SU-DHL-6 (cell line): Measurements from ENCODE around the gene ARL4A.

Experiments used
- H2AFZ ChIP-seq: fragments of 200-600 bp; sonication (generic); 2 replicates; pipeline ENCODE4 v1.6.1; 2014; ENCODE audit warnings: low read depth, mild to moderate bottlenecking, moderate library complexity, mixed read lengths, antibody characterized with exemption, low read length; ENCODE audit not compliant: severe bottlenecking
- H3F3A ChIP-seq: fragments of 200-600 bp; shearing (Covaris generic); 2 replicates; pipeline ENCODE4 v1.6.0; 2016; ENCODE audit warnings: antibody characterized with exemption, mild to moderate bottlenecking; ENCODE audit not compliant: insufficient read depth
- H3K27ac ChIP-seq: fragments of 200-600 bp; sonication (generic); 2 replicates; pipeline ENCODE4 v1.5.1; 2016; ENCODE audit warnings: low read depth, mild to moderate bottlenecking, low read length, moderate library complexity, mixed read lengths
- H3K27me3 ChIP-seq: fragments of 200-600 bp; sonication (generic), shearing (Covaris generic); 2 replicates; pipeline ENCODE4 v1.6.0; 2014; ENCODE audit warnings: mild to moderate bottlenecking, low read length
- H3K36me3 ChIP-seq: fragments of 200-600 bp; sonication (generic); 2 replicates; pipeline ENCODE4 v1.6.1; 2014; ENCODE audit warnings: mild to moderate bottlenecking, low read length, mixed read lengths
- H3K4me2 ChIP-seq: fragments of 300-600, 200-600 bp; shearing (Covaris generic), sonication (generic); 2 replicates; pipeline ENCODE4 v1.6.0; 2014; ENCODE audit warnings: low read length, low read depth, mild to moderate bottlenecking; ENCODE audit not compliant: poor library complexity, severe bottlenecking
- H3K4me3 ChIP-seq: fragments of 200-600 bp; sonication (generic); 2 replicates; pipeline ENCODE4 v1.5.1; 2014; ENCODE audit warnings: antibody characterized with exemption, low read length, mild to moderate bottlenecking, mixed read lengths; ENCODE audit not compliant: insufficient read depth, poor library complexity, severe bottlenecking
- H3K79me2 ChIP-seq: fragments of 200-600 bp; sonication (generic); 2 replicates; pipeline ENCODE4 v1.6.1; 2014; ENCODE audit warnings: mild to moderate bottlenecking, low read length, moderate library complexity; ENCODE audit not compliant: insufficient read depth
- H3K9ac ChIP-seq: fragments of 200-600 bp; sonication (generic); 2 replicates; pipeline ENCODE4 v1.7.0; 2014; ENCODE audit warnings: mild to moderate bottlenecking, low read length
- H3K9me2 ChIP-seq: fragments of 200-600 bp; sonication (generic); replicated peaks from 2 replicates; pipeline ENCODE4 v1.6.1; 2014; ENCODE audit warnings: low read length; ENCODE audit not compliant: insufficient read depth
- H3K9me3 ChIP-seq: fragments of 200-600 bp; sonication (generic); 2 replicates; pipeline ENCODE4 v1.6.1; 2014; ENCODE audit warnings: low read length, mixed read lengths; ENCODE audit not compliant: insufficient read depth
- H4K20me1 ChIP-seq: fragments of 200-600 bp; sonication (generic); 2 replicates; pipeline ENCODE4 v1.6.1; 2014; ENCODE audit warnings: low read depth, mild to moderate bottlenecking, antibody characterized with exemption, low read length, moderate library complexity, mixed read lengths
- CTCF ChIP-seq: fragments of 200-600 bp; sonication (generic); IDR thresholded peaks from one replicate; pipeline ENCODE4 v1.5.1; 2017; ENCODE audit warnings: antibody characterized with exemption, mild to moderate bottlenecking, low read length, moderate library complexity; ENCODE audit not compliant: insufficient read depth, poor library complexity, severe bottlenecking
- EZH2phosphoT487 ChIP-seq: fragments of 200-600 bp; sonication (generic), shearing (Covaris generic); conservative IDR thresholded peaks from 2 replicates; pipeline ENCODE4 v1.6.1; 2018; ENCODE audit warnings: mild to moderate bottlenecking, antibody characterized with exemption, low read length, moderate library complexity, mixed read lengths

ARL4A gene

GRCh38 chr7:12686891-12687717, at the start of gene ARL4A:
TSS of gene ARL4A (plus strand) at chr7:12687633. CDS start at chr7:12688255, 622 bp downstream.
- Histone ChIP-seq H3K4me2 (no peak within 1 kb of the TSS), H3F3A (no peaks in the 10 kb centered on the region), H2AFZ (no peak within 1 kb of the TSS), H3K79me2 (no peaks in the 10 kb centered on the region), H3K4me3 (no peak within 1 kb of the TSS), H3K9me3 (no peaks in the 10 kb centered on the region), H3K27me3 (no peaks in the 10 kb centered on the region), H4K20me1 (no peaks in the 10 kb centered on the region), H3K36me3 (no peaks in the 10 kb centered on the region), H3K9me2 (no peaks in the 10 kb centered on the region), H3K9ac (no peak within 1 kb of the TSS), H3K27ac (no peak within 1 kb of the TSS)
- no peak for TF ChIP-seq CTCF
- no peak for TF ChIP-seq EZH2phosphoT487

DNA sequence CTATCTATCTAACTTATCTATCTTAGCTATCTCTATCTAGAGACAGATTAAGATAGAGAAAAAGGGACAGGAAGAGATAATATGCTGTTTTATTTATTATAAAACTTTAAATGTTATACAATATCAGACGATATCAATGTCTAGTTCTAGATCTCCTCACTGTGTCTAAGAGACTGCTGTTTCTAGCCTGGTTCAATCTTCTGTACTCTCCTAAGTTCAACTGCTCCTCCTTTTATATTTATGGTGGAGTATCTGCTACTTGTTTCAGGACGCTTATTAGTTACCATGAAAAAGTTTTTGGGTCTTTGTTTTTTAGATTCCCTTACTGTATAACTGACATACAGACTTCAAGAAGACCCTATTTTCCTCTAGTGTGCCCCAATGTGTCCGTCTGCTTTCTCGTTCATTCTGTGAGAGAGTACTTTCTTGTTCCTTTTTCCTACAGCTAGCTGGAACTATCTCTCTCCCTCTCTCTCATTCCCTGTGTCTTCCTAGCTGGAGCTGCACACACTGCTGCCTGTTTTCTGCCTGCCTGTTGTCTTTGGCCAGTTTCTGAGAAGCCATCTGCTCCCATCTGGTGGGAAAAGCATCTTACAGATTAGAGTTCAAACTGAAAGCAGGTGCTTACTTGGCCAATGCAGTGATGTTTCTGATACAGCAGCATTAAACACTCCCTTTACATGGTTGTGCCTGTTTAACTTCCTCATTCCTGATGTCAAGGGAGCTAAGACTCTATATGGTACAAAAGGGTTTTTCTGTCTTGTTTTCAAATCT, 49.4 kb upstream of the ARL4A start:
- no peak overlapping the region for H3K27ac ChIP-seq
- H3K4me3 ChIP-seq: no peak overlapping the region
- TF ChIP-seq CTCF (no peak), EZH2phosphoT487 (no peak)
- H3K36me3 ChIP-seq: no peaks in the 10 kb centered on the region
- H3K79me2 ChIP-seq: no peaks in the 10 kb centered on the region
- no peaks in the 10 kb centered on the region for H3F3A ChIP-seq
- no peaks in the 10 kb centered on the region for H4K20me1 ChIP-seq
- no peaks in the 10 kb centered on the region for H3K9me3 ChIP-seq
- H3K27me3 ChIP-seq: no peaks in the 10 kb centered on the region
- no peak overlapping the region for H3K9ac ChIP-seq
- H2AFZ ChIP-seq: no peak overlapping the region
- no peak overlapping the region for H3K4me2 ChIP-seq
- no peaks in the 10 kb centered on the region for H3K9me2 ChIP-seq

- H3K9me2 ChIP-seq: no peaks in the 10 kb centered on the region
- no peaks in the 10 kb centered on the region for H3F3A ChIP-seq
- no peak overlapping the region for H3K9ac ChIP-seq
- H3K27me3 ChIP-seq: no peaks in the 10 kb centered on the region
- H3K9me3 ChIP-seq: no peaks in the 10 kb centered on the region
- no peaks in the 10 kb centered on the region for H4K20me1 ChIP-seq
- H3K4me3 ChIP-seq: no peak overlapping the region
- H2AFZ ChIP-seq: no peak overlapping the region
- H3K36me3 ChIP-seq: no peaks in the 10 kb centered on the region
- TF ChIP-seq EZH2phosphoT487 (no peak), CTCF (peak; percentile 53)
- no peaks in the 10 kb centered on the region for H3K79me2 ChIP-seq
- no peak overlapping the region for H3K4me2 ChIP-seq
- no peak overlapping the region for H3K27ac ChIP-seq
These were observed 48.5 kb upstream of the ARL4A start for GRCh38 chr7:12638851-12639456.
